Uterus (tissue), 4 donors: ENCODE data around the gene RPS6KA2. TPM values are rescaled to one million over a fixed set of nuclear protein-coding genes. Genes with fewer than 3 reads are reported as not detected.
A peak's percentile ranks its signal among the peaks of the same experiment; 100 is the strongest.

Experiments used
- DNase-seq, 2 donors: peaks; one replicate each; pipeline ENCODE4 v3.0.0-alpha.2; 2019 to 2020
- H3K27ac ChIP-seq, 2 donors: fragments of 200-600 bp; sonication (generic); 1 replicate in 1 of 2; 2 replicates in 1 of 2; pipeline ENCODE4 v1.5.1; 2016 to 2018
- H3K27me3 ChIP-seq, 2 donors: fragments of 200-600 bp; sonication (generic); one replicate each; pipeline ENCODE4 v1.5.1; 2018 to 2019; ENCODE audit warnings: control low read depth in 1 of 2
- H3K36me3 ChIP-seq, 2 donors: fragments of 200-600 bp; sonication (generic); one replicate each; pipeline ENCODE4 v1.5.1; 2019; ENCODE audit warnings: control low read depth in 1 of 2
- H3K4me1 ChIP-seq, 2 donors: fragments of 200-600 bp; sonication (generic); one replicate each; pipeline ENCODE4 v1.5.1; 2018 to 2019; ENCODE audit warnings: control low read depth in 1 of 2
- H3K4me3 ChIP-seq, 2 donors: fragments of 200-600 bp; sonication (generic); 1 replicate in 1 of 2; 2 replicates in 1 of 2; pipeline ENCODE4 v1.5.1; 2018 to 2019; ENCODE audit warnings: mild to moderate bottlenecking in 1 of 2
- H3K9me3 ChIP-seq, 2 donors: fragments of 200-600 bp; sonication (generic); one replicate each; pipeline ENCODE4 v1.5.1; 2019; ENCODE audit warnings: control low read depth in 1 of 2
- POLR2A ChIP-seq, 2 donors: fragments of 450-650 bp; IDR thresholded peaks; one replicate each; pipeline ENCODE4 v1.6.1; 2016; ENCODE audit warnings: antibody characterized with exemption in 2 of 2, mild to moderate bottlenecking in 1 of 2, moderate library complexity in 1 of 2
- intact Hi-C: fragments of 100-400 bp; cut with DNase I; formaldehyde crosslinking; loops from one replicate; pipeline ENCODE4 v1.15.1; 2023; ENCODE audit warnings: low total_unique reads
- total RNA-seq, 4 donors: library from RNA; depleted of rRNA in 3 of 4; stranded (reverse); fragments of >200 nt in 3 of 4; gene quantifications; one replicate each; pipeline versions ENCODE4 v1.1.0 to v1.2.4, GENCODE V29; 2014 to 2023
- TF ChIP-seq, protein P1 (sequence below), 4 experiments: fragments of 200-600 bp in 2 of 4; fragments of 450-650 bp in 2 of 4; sonication (generic) in 2 of 4; IDR thresholded peaks; one replicate each; pipeline ENCODE4 v1.5.1; 2016 to 2019; ENCODE audit warnings: antibody characterized with exemption in 4 of 4, mild to moderate bottlenecking in 2 of 4, moderate library complexity in 1 of 4
- donor health status: DM: yes; HTN: yes; CAD: no.

The RPS6KA2 gene
- total RNA-seq, 4 donors from 2014 or later: 34.0 to 78.4 (median 55.8) TPM

DNA sequence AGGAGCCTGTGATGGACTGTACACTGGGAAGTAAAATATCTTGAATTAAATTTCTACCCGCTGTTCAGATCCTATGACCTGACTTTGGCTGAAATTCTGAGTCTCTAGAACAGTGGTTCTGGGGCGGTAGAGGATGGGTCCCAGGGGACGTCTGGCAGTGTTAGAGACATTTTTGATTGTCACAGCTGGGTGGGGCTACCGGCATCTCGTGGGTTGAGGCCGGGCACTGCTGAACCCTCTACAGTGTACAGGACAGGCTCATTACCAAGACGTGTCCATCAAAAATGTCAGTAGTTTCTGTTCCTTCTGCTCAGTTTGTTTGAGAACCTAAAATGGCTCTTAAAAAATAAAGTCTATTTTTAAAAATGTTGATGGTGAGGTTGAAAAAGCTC lies 11.5 kb upstream of the RPS6KA2 start:
- H3K36me3 ChIP-seq: no peaks in the 10 kb centered on the region
- no peak overlapping the region for H3K27ac ChIP-seq
- no peak for DNase-seq
- intact Hi-C loops: no loop called here
- no peaks in the 10 kb centered on the region for H3K9me3 ChIP-seq
- no peaks in the 10 kb centered on the region for H3K27me3 ChIP-seq
- no peak for TF ChIP-seq POLR2A (IDR thresholded peaks at IDR 0.05)
- TF ChIP-seq, protein P1, sequence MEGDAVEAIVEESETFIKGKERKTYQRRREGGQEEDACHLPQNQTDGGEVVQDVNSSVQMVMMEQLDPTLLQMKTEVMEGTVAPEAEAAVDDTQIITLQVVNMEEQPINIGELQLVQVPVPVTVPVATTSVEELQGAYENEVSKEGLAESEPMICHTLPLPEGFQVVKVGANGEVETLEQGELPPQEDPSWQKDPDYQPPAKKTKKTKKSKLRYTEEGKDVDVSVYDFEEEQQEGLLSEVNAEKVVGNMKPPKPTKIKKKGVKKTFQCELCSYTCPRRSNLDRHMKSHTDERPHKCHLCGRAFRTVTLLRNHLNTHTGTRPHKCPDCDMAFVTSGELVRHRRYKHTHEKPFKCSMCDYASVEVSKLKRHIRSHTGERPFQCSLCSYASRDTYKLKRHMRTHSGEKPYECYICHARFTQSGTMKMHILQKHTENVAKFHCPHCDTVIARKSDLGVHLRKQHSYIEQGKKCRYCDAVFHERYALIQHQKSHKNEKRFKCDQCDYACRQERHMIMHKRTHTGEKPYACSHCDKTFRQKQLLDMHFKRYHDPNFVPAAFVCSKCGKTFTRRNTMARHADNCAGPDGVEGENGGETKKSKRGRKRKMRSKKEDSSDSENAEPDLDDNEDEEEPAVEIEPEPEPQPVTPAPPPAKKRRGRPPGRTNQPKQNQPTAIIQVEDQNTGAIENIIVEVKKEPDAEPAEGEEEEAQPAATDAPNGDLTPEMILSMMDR (IDR thresholded peaks at IDR 0.05): no peak
- H3K4me1 ChIP-seq: peaks cover 0 to 4% of the 10 kb centered on the region in 2 donors
- H3K4me3 ChIP-seq: no peak overlapping the region

GRCh38 chr6:166637812-166638572 lies 10.9 kb upstream of the RPS6KA2 start:
- H3K27ac ChIP-seq: no peak overlapping the region
- no peak for TF ChIP-seq POLR2A (IDR thresholded peaks at IDR 0.05)
- TF ChIP-seq, protein P1 (IDR thresholded peaks at IDR 0.05): no peak
- H3K4me1 ChIP-seq: peaks cover 0 to 4% of the 10 kb centered on the region in 2 donors
- no peak overlapping the region for H3K4me3 ChIP-seq
- H3K27me3 ChIP-seq: no peaks in the 10 kb centered on the region
- no peak for DNase-seq
- H3K9me3 ChIP-seq: no peaks in the 10 kb centered on the region
- no peaks in the 10 kb centered on the region for H3K36me3 ChIP-seq
- intact Hi-C loops: no loop called here

- peak overlapping the region in 1 of 2 donors; percentile 26 for H3K27ac ChIP-seq
Observed at GRCh38 chr6:166636934-166637333, 9.9 kb upstream of the RPS6KA2 start.

GRCh38 chr6:166636191-166636933 lies 9.3 kb upstream of the RPS6KA2 start:
- H3K4me1 ChIP-seq: peaks cover 0 to 4% of the 10 kb centered on the region in 2 donors
- DNase-seq: no peak
- H3K4me3 ChIP-seq: no peak overlapping the region
- peak overlapping the region in 1 of 2 donors; percentile 26 for H3K27ac ChIP-seq
- no peak for TF ChIP-seq POLR2A (IDR thresholded peaks at IDR 0.05)
- TF ChIP-seq, protein P1 (IDR thresholded peaks at IDR 0.05): no peak
- H3K27me3 ChIP-seq: no peaks in the 10 kb centered on the region
- no peaks in the 10 kb centered on the region for H3K9me3 ChIP-seq
- no peaks in the 10 kb centered on the region for H3K36me3 ChIP-seq
- intact Hi-C loops: no loop called here

More at GRCh38 chr6:166636934-166637333, 9.9 kb upstream of the RPS6KA2 start:
- no peak for DNase-seq
- Histone ChIP-seq H3K27me3 (no peaks in the 10 kb centered on the region), H3K36me3 (no peaks in the 10 kb centered on the region), H3K9me3 (no peaks in the 10 kb centered on the region), H3K4me3 (no peak overlapping the region), H3K4me1 (peaks cover 0 to 4% of the 10 kb centered on the region in 2 donors)
- intact Hi-C loops: no loop called here
- TF ChIP-seq POLR2A (IDR thresholded peaks at IDR 0.05): no peak
- TF ChIP-seq, protein P1 (IDR thresholded peaks at IDR 0.05): no peak
